Measurements from ENCODE around the gene ZAP70.

Gene ZAP70

DNA sequence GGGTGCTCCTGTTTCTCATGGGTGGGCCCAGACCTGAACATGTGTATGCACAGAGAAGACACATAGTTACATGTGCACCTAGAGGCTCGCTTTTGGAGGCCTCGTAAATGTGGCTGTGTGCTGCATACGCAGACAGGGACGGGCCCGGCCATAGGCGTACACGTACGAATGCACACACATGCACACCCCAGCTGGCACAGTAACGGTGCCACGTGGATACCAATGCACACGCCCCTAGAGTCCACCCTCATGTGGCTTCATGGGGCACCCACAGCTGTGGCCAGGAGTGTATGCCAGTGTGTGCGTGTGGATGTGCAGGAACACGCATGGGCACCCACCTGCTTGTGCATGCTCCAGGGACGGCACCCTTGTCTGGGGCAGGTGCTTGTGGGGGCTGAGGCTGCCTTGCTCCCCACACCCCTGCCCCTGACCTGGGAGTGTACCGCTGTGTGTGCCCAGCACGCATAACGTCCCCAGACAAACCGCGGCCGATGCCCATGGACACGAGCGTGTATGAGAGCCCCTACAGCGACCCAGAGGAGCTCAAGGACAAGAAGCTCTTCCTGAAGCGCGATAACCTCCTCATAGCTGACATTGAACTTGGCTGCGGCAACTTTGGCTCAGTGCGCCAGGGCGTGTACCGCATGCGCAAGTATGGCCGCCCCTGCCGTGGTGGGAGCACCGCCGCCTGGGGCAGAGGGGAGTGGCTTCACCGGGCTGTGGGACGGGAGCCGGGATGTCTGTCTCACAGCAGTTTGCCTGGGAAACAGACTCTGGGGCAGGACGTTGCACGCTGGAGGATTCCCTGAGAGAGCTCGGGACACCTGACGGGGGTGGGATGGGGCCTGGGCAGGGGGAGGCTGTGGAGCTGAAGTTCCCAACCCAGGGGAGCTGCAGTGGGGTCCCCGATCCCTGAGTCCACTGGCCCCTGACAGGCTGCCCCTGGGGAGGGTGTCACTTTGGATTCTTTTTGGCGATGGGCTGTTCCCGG is 21.0 kb downstream of the ZAP70 start:
- DNase-seq (ENCODE audit: low read depth), result no peak

DNA sequence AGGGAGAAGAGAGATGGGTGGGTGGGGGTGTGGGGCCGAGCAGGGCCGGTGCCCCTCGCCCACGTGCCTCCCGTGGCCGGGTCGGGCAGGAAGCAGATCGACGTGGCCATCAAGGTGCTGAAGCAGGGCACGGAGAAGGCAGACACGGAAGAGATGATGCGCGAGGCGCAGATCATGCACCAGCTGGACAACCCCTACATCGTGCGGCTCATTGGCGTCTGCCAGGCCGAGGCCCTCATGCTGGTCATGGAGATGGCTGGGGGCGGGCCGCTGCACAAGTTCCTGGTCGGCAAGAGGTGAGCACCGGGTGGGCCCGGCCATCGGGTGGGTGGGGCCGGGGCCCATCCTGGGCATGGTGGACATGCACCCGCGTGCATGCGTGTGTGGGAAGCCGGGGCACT is 21.8 kb downstream of the ZAP70 start:
- no peak for DNase-seq (ENCODE audit: low read depth)

DNA sequence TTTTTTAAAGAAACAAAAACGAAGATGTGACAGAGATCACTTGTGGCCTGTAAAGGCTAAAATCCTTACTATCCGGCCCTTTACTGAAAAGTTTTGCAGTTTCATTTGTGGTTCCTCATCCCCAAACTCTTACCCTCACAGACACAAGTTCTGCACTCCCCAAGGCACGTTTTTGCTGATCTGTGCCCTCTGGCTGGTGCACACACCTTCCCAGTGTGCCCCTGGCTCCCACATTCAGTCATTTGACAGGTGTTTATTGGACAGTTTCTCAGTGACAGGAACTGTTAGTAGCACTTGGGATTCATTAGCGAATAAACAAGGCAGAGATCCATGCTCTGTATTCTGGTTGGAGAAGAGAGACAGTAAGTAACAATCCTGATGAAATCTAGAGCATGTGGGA is 22.8 kb downstream of the ZAP70 start:
- no peak for DNase-seq (ENCODE audit: low read depth)

DNA sequence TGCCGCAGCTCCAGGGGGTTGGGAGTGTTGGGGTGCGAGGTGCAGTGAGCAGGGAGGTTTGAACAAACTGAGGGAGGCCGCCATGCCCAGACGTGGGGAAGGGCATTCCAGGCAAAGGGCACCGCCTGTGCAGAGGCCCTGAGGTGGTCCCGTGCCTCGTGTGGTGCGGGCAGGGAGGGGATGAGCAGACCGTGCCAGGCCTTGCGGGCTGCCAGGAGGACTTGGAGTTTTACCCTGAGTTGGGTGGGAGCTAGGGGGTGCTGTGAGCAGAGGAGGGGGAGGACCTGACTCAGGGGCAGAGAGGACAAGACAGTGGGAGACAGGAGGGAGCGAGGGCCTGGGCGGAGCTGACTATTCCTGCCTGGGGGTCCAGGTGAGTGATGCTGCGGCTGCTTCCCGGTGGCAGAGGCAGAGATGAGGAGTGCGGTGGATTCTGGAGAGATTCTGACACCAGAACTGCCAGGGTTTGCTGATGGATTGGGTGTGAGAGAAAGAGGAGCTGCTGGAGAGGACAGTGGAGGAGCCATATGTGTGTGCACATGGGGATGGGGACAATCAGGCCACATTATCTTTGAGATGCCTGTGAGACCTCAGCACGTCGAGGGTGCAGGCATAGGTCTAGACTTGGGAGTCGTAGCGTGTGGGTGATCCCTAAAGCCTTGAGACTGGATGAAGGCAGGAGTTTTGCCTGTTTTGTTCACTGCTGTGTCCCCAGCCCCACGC is 23.4 kb downstream of the ZAP70 start:
- DNase-seq (ENCODE audit: low read depth), result no peak

DNA sequence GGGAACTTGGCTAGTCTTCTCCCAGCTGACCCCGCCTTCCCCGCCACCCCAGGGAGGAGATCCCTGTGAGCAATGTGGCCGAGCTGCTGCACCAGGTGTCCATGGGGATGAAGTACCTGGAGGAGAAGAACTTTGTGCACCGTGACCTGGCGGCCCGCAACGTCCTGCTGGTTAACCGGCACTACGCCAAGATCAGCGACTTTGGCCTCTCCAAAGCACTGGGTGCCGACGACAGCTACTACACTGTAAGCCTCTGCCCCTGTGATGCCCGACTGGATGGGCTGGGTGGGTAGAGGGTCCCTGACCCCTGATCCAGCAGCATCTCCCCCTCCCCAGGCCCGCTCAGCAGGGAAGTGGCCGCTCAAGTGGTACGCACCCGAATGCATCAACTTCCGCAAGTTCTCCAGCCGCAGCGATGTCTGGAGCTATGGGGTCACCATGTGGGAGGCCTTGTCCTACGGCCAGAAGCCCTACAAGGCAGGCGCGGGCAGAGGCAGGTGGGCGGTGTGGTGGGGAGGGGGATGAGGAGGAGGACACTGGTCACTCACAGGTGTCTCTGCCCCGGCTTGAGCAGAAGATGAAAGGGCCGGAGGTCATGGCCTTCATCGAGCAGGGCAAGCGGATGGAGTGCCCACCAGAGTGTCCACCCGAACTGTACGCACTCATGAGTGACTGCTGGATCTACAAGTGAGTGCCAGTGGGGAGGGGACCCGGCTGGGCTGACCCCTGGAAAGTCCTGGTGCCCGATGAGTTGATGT is 24.2 kb downstream of the ZAP70 start:
- no peak for DNase-seq (ENCODE audit: low read depth)

DNA sequence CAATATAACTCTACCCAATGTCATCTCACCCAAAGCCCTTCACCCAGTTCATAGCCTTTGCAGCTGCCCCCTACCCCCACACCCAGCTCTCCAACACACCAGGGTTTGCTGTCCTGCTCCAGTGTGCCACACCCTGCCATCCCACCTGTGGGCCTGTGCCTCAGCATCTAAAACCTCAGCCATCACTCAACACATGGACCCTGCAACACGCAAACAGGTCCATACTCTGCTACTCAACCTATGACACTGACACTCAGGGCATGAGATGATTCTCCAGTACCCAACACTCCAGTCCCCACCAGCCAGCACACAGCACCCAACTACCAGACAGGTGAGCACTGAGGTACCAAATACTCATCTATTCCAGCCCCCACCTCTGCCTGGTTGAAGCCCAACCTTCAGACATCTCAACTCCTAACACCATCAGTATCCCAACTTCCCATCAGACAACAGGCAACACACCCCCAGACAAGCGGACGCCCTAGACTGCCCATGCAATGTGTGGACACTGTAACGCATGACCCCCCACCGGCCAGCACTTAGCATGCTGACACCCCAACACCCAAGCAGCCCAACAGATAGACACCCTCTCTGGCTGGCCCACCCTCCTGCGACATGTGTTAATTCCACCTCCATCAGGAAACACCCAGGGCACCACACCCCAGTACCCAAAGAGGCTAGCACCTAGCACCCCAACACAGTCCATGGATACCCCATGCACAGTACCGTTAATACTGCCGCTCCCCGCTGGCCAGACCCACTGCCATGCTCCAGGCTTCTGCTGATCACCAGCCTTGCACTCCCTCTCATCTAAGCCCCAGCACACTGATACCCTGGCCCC is 25.0 kb downstream of the ZAP70 start:
- no peak for DNase-seq (ENCODE audit: low read depth)

DNA sequence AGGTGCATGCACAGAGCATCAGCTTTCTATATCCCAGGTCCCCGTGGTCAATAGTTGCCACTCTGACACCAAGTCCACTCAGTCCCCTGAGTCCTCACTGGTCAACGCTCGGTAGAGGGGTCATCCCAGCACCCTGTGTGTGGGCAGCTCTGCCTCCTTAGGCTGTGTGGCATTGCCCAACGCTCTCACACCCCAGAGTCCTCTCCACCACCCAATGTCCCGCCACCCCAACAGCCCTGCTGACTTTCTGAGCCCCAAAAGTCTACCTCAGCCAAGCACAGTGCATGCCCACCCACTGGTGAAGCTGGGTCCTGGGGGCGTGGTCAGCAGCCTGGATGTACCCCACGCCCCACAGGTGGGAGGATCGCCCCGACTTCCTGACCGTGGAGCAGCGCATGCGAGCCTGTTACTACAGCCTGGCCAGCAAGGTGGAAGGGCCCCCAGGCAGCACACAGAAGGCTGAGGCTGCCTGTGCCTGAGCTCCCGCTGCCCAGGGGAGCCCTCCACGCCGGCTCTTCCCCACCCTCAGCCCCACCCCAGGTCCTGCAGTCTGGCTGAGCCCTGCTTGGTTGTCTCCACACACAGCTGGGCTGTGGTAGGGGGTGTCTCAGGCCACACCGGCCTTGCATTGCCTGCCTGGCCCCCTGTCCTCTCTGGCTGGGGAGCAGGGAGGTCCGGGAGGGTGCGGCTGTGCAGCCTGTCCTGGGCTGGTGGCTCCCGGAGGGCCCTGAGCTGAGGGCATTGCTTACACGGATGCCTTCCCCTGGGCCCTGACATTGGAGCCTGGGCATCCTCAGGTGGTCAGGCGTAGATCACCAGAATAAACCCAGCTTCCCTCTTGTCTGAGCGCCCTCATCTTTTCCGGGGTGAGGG is 25.9 kb downstream of the ZAP70 start:
- no peak for DNase-seq (ENCODE audit: low read depth)

DNA sequence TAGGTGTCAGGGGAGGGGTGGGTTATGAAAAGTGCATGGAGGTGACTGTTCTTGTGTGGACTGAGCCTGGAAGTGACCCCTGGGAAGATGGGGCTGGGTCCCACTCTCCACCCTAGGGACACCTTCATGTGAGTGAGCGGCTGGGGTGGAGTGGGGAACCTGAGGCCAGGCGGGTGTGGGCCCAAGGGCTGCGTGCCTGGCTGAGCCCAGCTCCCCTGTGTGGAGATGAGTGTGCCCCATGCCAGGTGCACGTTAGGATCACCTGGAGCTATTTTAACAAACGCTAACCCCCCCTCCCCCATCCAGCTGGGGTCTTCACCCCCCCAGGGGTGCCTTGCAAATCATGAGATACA is 26.5 kb downstream of the ZAP70 start:
- DNase-seq (ENCODE audit: low read depth), result no peak

DNA sequence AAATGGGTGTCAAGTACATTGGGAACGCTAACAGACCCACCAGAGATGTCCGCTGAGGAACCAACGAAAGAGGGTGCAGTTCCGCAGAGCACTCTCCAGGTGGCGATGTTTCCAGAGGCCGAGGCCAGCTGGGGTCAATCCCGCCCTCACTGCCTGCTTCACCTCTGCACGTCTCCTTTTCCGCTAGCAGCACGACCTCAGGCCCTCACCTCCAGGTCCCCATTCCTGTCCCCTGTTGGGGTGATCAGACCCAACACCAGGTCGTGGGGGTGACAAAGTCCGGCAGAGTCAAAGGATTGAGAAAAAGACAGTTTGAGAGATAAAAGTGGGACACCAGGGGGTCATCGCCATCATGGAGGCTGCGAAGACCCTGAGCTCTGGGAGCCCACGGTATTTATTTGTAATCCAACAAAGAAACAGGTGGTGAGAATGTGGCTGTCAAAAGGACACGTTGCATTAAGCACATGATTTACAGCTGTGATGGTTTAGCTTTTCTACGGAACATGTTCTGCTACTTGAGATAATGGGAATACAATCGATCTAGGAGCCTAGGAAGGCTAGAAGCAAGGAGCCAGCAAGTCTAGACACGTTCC is 27.3 kb downstream of the ZAP70 start:
- no peak for DNase-seq (ENCODE audit: low read depth)

DNA sequence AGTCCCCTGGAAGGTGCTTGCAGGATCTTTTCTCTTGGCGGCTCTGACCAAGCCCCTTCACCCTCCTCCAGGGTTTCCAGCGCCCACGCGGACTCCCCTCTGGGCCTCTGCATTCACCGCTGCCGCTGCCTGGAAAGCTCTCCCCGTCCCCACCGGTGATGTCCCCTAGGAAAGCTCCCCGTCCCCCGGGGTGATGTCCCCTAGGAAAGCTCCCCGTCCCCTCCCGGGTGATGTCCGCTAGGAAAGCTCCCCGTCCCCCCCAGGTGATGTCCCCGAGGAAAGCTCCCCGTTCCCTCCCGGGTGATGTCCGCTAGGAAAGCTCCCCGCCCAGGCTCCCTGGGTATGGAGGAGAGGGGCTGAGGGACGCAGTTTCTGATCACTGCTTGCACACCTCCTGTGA is 27.9 kb downstream of the ZAP70 start:
- DNase-seq (ENCODE audit: low read depth), result no peak

DNA sequence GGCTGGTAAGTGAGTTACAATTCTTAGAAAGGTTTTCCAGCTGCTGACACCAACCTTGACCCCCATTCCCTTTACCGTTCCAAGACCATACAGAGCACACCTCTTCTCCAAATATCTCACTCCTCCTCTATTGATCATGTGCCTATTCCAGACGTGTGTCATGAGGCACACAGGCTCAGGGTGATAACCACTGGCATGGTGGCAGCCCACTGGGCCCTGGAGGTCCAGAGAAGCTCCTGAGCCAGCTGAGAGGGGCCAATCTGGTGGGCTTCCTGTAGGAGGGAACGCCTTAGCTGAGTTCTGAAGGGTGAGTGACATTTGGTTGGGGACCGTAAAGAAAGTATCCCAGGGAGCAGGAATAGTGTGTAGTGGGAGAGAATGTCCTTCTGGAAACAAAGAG is 28.3 kb downstream of the ZAP70 start:
- no peak for DNase-seq (ENCODE audit: low read depth)

DNA sequence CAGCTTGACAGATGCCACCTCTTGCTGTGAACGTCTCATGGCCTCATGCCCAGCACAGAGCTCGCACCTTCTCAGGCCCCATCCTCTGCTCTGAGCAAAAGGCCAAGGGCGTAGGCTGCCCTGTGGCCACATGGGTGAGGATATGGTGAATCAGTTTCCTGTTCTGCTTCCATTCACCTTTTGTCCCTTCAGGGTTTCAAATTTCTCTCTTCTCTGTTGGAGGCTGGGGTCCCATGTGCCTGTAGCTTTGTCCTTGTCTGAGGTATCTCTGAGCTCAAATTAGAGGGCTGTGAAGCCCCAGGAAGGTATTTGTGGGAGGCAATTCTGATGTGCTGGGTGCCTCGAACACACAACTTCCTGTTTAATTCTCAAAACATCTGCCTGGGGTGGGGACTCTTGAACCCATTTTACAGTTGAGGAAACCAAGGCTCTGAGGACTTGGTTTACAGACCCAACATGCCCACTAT is 29.0 kb downstream of the ZAP70 start:
- no peak for DNase-seq (ENCODE audit: low read depth)

DNA sequence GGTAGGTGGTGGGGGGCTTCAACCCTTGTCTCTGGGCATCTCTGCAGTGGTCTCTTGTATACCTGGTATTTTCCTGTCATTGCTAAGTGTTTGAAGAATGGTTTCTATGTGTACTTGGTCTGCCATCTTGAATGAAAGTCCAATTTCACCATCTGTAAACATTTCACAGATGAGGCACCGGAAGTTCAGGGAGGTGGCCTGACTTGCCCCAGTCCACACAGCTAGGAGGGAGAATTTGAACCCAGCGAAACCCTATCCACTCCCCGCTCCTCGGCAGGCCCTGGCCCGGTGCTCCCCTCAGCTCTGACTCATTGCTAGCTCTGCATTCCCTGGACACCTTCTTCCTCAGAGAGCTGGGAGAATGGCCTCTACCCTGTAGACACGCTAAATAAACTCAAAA is 30.5 kb downstream of the ZAP70 start:
- DNase-seq (ENCODE audit: low read depth), result no peak

DNA sequence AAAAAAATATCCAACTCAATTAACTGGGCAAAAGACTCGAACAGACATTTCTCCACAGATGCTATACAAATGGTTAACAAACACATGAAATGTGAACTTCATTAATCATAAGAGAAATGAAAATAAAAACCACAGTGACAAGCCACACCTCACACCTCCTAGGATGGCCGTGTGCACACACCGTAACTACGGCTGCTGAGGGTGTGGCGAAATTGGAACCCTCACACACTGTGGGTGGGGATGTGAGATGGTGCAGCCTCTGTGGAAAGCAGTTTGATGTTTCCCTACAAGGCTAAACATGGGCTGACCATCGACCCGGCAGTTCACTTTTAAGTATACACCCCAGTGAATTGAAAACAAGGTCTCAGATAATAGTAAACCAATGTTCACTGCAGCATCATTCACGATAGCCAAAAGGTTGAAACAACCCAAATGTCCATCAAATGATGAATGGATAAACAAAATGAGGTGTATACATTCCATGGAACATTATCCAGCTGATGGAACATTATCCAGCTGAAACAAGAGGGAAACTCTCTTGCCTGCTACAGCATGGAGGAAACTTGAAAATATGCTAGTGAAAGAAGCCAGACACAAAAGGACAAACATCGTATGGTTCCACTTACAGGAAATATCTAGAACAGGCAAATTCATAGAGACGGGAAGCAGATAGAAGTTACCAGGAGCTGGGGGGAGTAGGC is 32.2 kb downstream of the ZAP70 start:
- no peak for DNase-seq (ENCODE audit: low read depth)

DNA sequence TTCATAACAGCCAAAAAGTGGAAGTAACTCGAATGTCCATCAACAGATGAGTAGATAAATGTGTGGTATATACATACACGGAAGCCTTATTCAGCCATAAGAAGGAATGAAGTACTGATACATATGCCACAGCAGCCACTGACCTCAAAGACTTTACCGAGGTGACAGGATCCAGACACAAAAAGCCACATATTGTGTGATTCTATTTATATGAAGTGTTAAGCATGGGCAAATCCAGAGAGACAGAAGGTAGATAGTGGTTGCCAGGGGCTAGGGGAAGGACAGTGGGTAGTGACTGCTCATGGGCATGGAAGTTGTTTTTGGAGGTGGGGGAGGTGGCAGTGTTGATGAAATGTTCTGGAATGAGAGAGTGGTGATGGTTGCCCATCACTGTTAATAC is 33.9 kb downstream of the ZAP70 start:
- no peak for DNase-seq (ENCODE audit: low read depth)

DNA sequence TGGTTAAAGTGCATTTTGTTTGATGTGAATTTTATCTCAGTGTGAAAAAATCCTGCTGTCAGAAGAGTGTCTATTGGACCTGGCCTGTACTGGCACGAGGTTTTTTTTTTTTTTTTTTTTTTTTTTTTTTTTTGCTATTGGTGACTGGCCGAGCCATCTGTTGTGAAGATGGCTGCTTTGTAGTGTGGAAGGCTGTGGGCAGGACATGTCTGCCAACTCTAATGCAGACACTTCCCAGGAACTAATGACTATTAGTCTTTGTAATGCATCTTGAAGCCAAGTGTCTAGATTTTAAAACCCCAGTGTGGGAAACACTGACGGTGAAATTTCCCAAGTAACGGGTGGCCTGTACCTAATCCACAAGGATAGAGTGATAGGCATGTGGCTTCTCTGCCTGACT is 34.3 kb downstream of the ZAP70 start:
- DNase-seq (ENCODE audit: low read depth), result peak; percentile 70

DNA sequence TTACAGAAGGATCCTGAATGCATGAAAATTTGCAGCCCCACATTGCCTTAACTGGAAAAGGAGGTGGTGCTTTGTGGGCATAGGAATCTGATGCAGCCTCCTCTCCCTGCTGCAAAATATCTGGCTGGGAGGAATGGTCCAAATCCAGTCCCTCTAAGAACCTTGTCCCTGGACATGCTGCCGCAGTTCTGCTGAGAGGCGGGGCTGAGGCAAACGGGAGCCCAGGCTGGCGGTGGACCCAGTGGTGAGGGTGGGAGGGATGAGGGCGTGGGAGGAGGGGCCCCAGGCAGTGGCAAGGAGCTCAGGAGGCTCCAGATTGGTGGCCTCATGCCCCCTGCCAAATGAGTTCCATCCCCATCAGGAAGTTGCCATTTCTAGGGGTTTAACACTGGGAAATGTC is 36.2 kb downstream of the ZAP70 start:
- DNase-seq (ENCODE audit: low read depth), result no peak

DNA sequence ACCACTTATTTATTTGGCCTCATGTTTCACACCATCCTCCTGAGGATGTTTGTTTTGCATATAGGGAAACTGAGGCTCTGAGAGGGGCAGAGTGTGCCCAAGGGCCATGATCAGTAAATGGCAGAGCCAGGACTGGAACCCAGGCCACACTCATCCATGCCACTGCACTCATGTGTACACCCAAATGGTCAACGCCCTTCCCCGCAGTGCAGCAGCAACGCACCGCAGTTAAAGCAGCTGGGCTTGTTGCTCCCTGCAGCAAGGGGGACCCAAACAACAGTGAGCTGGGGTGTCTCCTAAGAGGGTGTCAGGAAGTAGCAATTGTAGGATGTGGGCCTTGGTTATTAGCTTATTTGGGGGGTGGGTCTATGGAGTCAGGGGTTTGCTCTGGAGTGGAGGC is 36.6 kb downstream of the ZAP70 start:
- DNase-seq (ENCODE audit: low read depth), result no peak

DNA sequence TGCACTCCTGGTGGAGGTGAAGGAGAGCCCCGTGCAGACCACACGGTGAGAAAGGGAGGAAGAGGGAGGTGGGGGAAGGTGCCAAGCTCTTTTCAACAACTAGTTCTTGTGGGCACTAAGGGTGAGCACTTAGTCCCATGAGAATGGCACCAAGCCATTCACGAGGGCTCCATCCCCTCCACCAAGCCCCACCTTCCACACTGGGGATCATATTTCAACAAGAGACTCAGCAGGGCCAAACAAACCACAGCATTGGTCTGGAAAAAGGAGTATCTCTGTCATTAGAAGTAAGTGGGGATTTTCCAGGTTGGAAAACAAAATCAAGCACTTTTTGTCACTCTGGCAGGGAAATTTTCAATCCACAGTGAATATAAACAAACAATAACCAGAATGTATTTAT is 38.4 kb downstream of the ZAP70 start:
- DNase-seq (ENCODE audit: low read depth), result no peak
